ENCODE data around the gene PSD2.

The PSD2 gene

GRCh38 chr5:139885172-139885856 is 89.7 kb downstream of the PSD2 start:
- no peak for DNase-seq
- Histone ChIP-seq H3K4me2 (ENCODE audit: low read length, poor library complexity, severe bottlenecking) (no peak overlapping the region), H2BK5ac (ENCODE audit: low read depth, low read length, poor library complexity, severe bottlenecking) (no peak overlapping the region), H2BK120ac (ENCODE audit: low read depth, low read length) (no peak overlapping the region), H2BK15ac (ENCODE audit: low read depth, poor library complexity, severe bottlenecking) (no peak overlapping the region), H3K9me3 (ENCODE audit: control insufficient read depth, low read length) (no peaks in the 10 kb centered on the region), H3K23ac (ENCODE audit: low read length in 2 of 2) (no peak overlapping the region), H3K36me3 (ENCODE audit: control insufficient read depth in 1 of 2, insufficient read depth in 2 of 2, low read depth in 1 of 2, low read length in 2 of 2) (peaks cover 0 to 8% of the 10 kb centered on the region in 2 experiments), H2AFZ (ENCODE audit: low read depth, low read length) (no peak overlapping the region), H4K91ac (ENCODE audit: low read length) (no peak overlapping the region), H3K27me3 (ENCODE audit: control insufficient read depth in 1 of 2, insufficient read depth in 1 of 2, low read length in 2 of 2) (peaks cover 8 to 89% of the 10 kb centered on the region in 2 experiments), H3K4me3 (ENCODE audit: insufficient read depth in 1 of 2, low read depth in 1 of 2, low read length in 2 of 2) (no peak overlapping the region), H3K4ac (ENCODE audit: low read depth in 1 of 2, low read length in 2 of 2) (no peak overlapping the region), H2BK12ac (ENCODE audit: low read length in 2 of 2) (no peak overlapping the region), H3K18ac (ENCODE audit: low read depth in 1 of 2, low read length in 2 of 2) (no peak overlapping the region), H3K79me1 (replicated peaks; ENCODE audit: low read length, poor library complexity, severe bottlenecking) (no peaks in the 10 kb centered on the region), H3K9ac (ENCODE audit: low read length) (no peak overlapping the region), H4K8ac (ENCODE audit: low read length) (no peak overlapping the region), H3K4me1 (ENCODE audit: control insufficient read depth, insufficient read depth, low read depth, low read length) (no peaks in the 10 kb centered on the region), H3K14ac (ENCODE audit: low read length in 2 of 2) (no peak overlapping the region), H3K27ac (ENCODE audit: low read length, poor library complexity, severe bottlenecking) (no peak overlapping the region), H2AK5ac (ENCODE audit: low read length, severe bottlenecking) (no peak overlapping the region)
- WGBS, result 71% methylated on average over 14 of the region's 15 CpGs

- DNase-seq, result no peak
- Histone ChIP-seq H3K27ac (ENCODE audit: low read length, poor library complexity, severe bottlenecking) (no peak overlapping the region), H2BK120ac (ENCODE audit: low read depth, low read length) (no peak overlapping the region), H3K9ac (ENCODE audit: low read length) (no peak overlapping the region), H3K18ac (ENCODE audit: low read depth in 1 of 2, low read length in 2 of 2) (no peak overlapping the region), H3K23ac (ENCODE audit: low read length in 2 of 2) (no peak overlapping the region), H3K4me2 (ENCODE audit: low read length, poor library complexity, severe bottlenecking) (no peak overlapping the region), H2AK5ac (ENCODE audit: low read length, severe bottlenecking) (no peak overlapping the region), H3K4ac (ENCODE audit: low read depth in 1 of 2, low read length in 2 of 2) (no peak overlapping the region), H3K14ac (ENCODE audit: low read length in 2 of 2) (no peak overlapping the region), H4K8ac (ENCODE audit: low read length) (no peak overlapping the region), H3K36me3 (ENCODE audit: control insufficient read depth in 1 of 2, insufficient read depth in 2 of 2, low read depth in 1 of 2, low read length in 2 of 2) (peaks cover 0 to 8% of the 10 kb centered on the region in 2 experiments), H2BK12ac (ENCODE audit: low read length in 2 of 2) (no peak overlapping the region), H2BK5ac (ENCODE audit: low read depth, low read length, poor library complexity, severe bottlenecking) (no peak overlapping the region), H3K79me1 (replicated peaks; ENCODE audit: low read length, poor library complexity, severe bottlenecking) (no peaks in the 10 kb centered on the region), H3K4me1 (ENCODE audit: control insufficient read depth, insufficient read depth, low read depth, low read length) (no peaks in the 10 kb centered on the region), H2BK15ac (ENCODE audit: low read depth, poor library complexity, severe bottlenecking) (no peak overlapping the region), H3K4me3 (ENCODE audit: insufficient read depth in 1 of 2, low read depth in 1 of 2, low read length in 2 of 2) (no peak overlapping the region), H3K27me3 (ENCODE audit: control insufficient read depth in 1 of 2, insufficient read depth in 1 of 2, low read length in 2 of 2) (peaks cover 11 to 90% of the 10 kb centered on the region in 2 experiments), H4K91ac (ENCODE audit: low read length) (no peak overlapping the region), H2AFZ (ENCODE audit: low read depth, low read length) (no peak overlapping the region), H3K9me3 (ENCODE audit: control insufficient read depth, low read length) (no peaks in the 10 kb centered on the region)
- WGBS, result 96% methylated on average over 4 of the region's 4 CpGs
These were observed 90.2 kb downstream of the PSD2 start for GRCh38 chr5:139885857-139886208.

GRCh38 chr5:139886213-139886612 is 90.6 kb downstream of the PSD2 start:
- H3K4ac ChIP-seq (ENCODE audit: low read depth in 1 of 2, low read length in 2 of 2), result no peak overlapping the region
- no peak overlapping the region for H2BK120ac ChIP-seq (ENCODE audit: low read depth, low read length)

GRCh38 chr5:139888370-139888769 is 92.8 kb downstream of the PSD2 start:
- H2BK15ac ChIP-seq (ENCODE audit: low read depth, poor library complexity, severe bottlenecking), result no peak overlapping the region
- H3K36me3 ChIP-seq (ENCODE audit: control insufficient read depth in 1 of 2, insufficient read depth in 2 of 2, low read depth in 1 of 2, low read length in 2 of 2), result peaks cover 0 to 8% of the 10 kb centered on the region in 2 experiments

More at GRCh38 chr5:139886213-139886612, 90.6 kb downstream of the PSD2 start:
- H3K36me3 ChIP-seq (ENCODE audit: control insufficient read depth in 1 of 2, insufficient read depth in 2 of 2, low read depth in 1 of 2, low read length in 2 of 2), result peaks cover 0 to 8% of the 10 kb centered on the region in 2 experiments
- H2BK5ac ChIP-seq (ENCODE audit: low read depth, low read length, poor library complexity, severe bottlenecking), result no peak overlapping the region
- no peak overlapping the region for H3K4me2 ChIP-seq (ENCODE audit: low read length, poor library complexity, severe bottlenecking)
- no peak overlapping the region for H3K18ac ChIP-seq (ENCODE audit: low read depth in 1 of 2, low read length in 2 of 2)
- H3K23ac ChIP-seq (ENCODE audit: low read length in 2 of 2), result no peak overlapping the region
- 89% methylated on average over 2 of the region's 2 CpGs for WGBS
- no peak overlapping the region for H3K4me3 ChIP-seq (ENCODE audit: insufficient read depth in 1 of 2, low read depth in 1 of 2, low read length in 2 of 2)
- H3K9ac ChIP-seq (ENCODE audit: low read length), result no peak overlapping the region
- H3K79me1 ChIP-seq (replicated peaks; ENCODE audit: low read length, poor library complexity, severe bottlenecking), result no peaks in the 10 kb centered on the region
- H3K27me3 ChIP-seq (ENCODE audit: control insufficient read depth in 1 of 2, insufficient read depth in 1 of 2, low read length in 2 of 2), result peaks cover 15 to 90% of the 10 kb centered on the region in 2 experiments
- H2AFZ ChIP-seq (ENCODE audit: low read depth, low read length), result no peak overlapping the region
- no peak overlapping the region for H4K91ac ChIP-seq (ENCODE audit: low read length)
- H2BK12ac ChIP-seq (ENCODE audit: low read length in 2 of 2), result no peak overlapping the region
- H3K14ac ChIP-seq (ENCODE audit: low read length in 2 of 2), result no peak overlapping the region
- no peak overlapping the region for H3K27ac ChIP-seq (ENCODE audit: low read length, poor library complexity, severe bottlenecking)
- no peak for DNase-seq
- no peak overlapping the region for H2AK5ac ChIP-seq (ENCODE audit: low read length, severe bottlenecking)
- H4K8ac ChIP-seq (ENCODE audit: low read length), result no peak overlapping the region
- H2BK15ac ChIP-seq (ENCODE audit: low read depth, poor library complexity, severe bottlenecking), result no peak overlapping the region
- no peaks in the 10 kb centered on the region for H3K4me1 ChIP-seq (ENCODE audit: control insufficient read depth, insufficient read depth, low read depth, low read length)
- no peaks in the 10 kb centered on the region for H3K9me3 ChIP-seq (ENCODE audit: control insufficient read depth, low read length)

More at GRCh38 chr5:139888370-139888769, 92.8 kb downstream of the PSD2 start:
- Histone ChIP-seq H3K9ac (ENCODE audit: low read length) (no peak overlapping the region), H2AK5ac (ENCODE audit: low read length, severe bottlenecking) (no peak overlapping the region), H2BK120ac (ENCODE audit: low read depth, low read length) (no peak overlapping the region), H3K23ac (ENCODE audit: low read length in 2 of 2) (no peak overlapping the region), H2AFZ (ENCODE audit: low read depth, low read length) (no peak overlapping the region), H3K4me1 (ENCODE audit: control insufficient read depth, insufficient read depth, low read depth, low read length) (no peaks in the 10 kb centered on the region), H3K14ac (ENCODE audit: low read length in 2 of 2) (no peak overlapping the region), H3K27ac (ENCODE audit: low read length, poor library complexity, severe bottlenecking) (no peak overlapping the region), H2BK12ac (ENCODE audit: low read length in 2 of 2) (no peak overlapping the region), H3K27me3 (ENCODE audit: control insufficient read depth in 1 of 2, insufficient read depth in 1 of 2, low read length in 2 of 2) (peaks cover 32 to 85% of the 10 kb centered on the region in 2 experiments), H3K4ac (ENCODE audit: low read depth in 1 of 2, low read length in 2 of 2) (no peak overlapping the region), H4K91ac (ENCODE audit: low read length) (no peak overlapping the region), H3K79me1 (replicated peaks; ENCODE audit: low read length, poor library complexity, severe bottlenecking) (no peaks in the 10 kb centered on the region), H3K9me3 (ENCODE audit: control insufficient read depth, low read length) (no peaks in the 10 kb centered on the region), H3K4me2 (ENCODE audit: low read length, poor library complexity, severe bottlenecking) (no peak overlapping the region), H3K4me3 (ENCODE audit: insufficient read depth in 1 of 2, low read depth in 1 of 2, low read length in 2 of 2) (no peak overlapping the region), H3K18ac (ENCODE audit: low read depth in 1 of 2, low read length in 2 of 2) (no peak overlapping the region), H4K8ac (ENCODE audit: low read length) (no peak overlapping the region), H2BK5ac (ENCODE audit: low read depth, low read length, poor library complexity, severe bottlenecking) (no peak overlapping the region)
- no peak for DNase-seq
- whole genome bisulfite sequencing, result 42% methylated on average over 3 of the region's 4 CpGs
